Activated CD8-positive, alpha-beta memory T cell treated with anti-CD3 and anti-CD28 coated beads for 36 hours (primary cell): ENCODE data around the gene RANBP3. TPM values are rescaled to one million over a fixed set of nuclear protein-coding genes. Genes with fewer than 3 reads are reported as not detected.

Source experiments
- CTCF ChIA-PET: fragments of 350-600 bp; sonication (Branson Sonifier 250); formaldehyde crosslinking; loops from one replicate; lab custom pipeline; 2021; ENCODE audit warnings: antibody characterized with exemption; lab: Charles Lee
- POLR2A ChIA-PET: fragments of 350-600 bp; sonication (Branson Sonifier 250); formaldehyde crosslinking; loops from one replicate; lab custom pipeline; 2021; ENCODE audit warnings: antibody characterized with exemption; lab: Charles Lee
- total RNA-seq, 2 experiments: library from RNA; stranded (reverse); gene quantifications; one replicate each; pipeline ENCODE4 v1.2.3, GENCODE V29; 2021

RANBP3 gene
- total RNA-seq, 2 experiments from 2014 or later: 98.8 to 104 TPM

- CTCF ChIA-PET: no interaction called here
- POLR2A ChIA-PET: no interaction called here
Observed at GRCh38 chr19:5867201-5868136, 110.5 kb downstream of the RANBP3 start.

Other genes with a start within 250 kb of the RANBP3 start
- gene PRR22, start 193.4 kb downstream of the RANBP3 start, total RNA-seq: 1 to 10 TPM; 8.5 to 9.9 TPM
- gene DUS3L, start 187.0 kb downstream of the RANBP3 start, total RNA-seq: 10 to 100 TPM; 85.1 to 94.6 TPM
- gene NRTN, start 173.1 kb downstream of the RANBP3 start, total RNA-seq: under 1 TPM in 1 of 2 experiments, not detected in 1; 0.25 TPM
- gene FUT6, start 138.4 kb downstream of the RANBP3 start, total RNA-seq: not detected
- not detected for gene FUT3, start 126.7 kb downstream of the RANBP3 start, total RNA-seq
- not detected for gene FUT5, start 107.6 kb downstream of the RANBP3 start, total RNA-seq
- 100 to 1,000 TPM; 238 to 252 TPM for gene NDUFA11, start 74.3 kb downstream of the RANBP3 start, total RNA-seq
- 1 to 10 TPM; 1.7 to 1.9 TPM for gene VMAC, start 73.3 kb downstream of the RANBP3 start, total RNA-seq
- gene CAPS, start 63.9 kb downstream of the RANBP3 start, total RNA-seq: 1 to 10 TPM; 1.7 to 2.2 TPM
- 1 to 10 TPM; 5.4 to 5.5 TPM for gene RFX2, start 132.4 kb upstream of the RANBP3 start, total RNA-seq
- gene ACSBG2, start 157.5 kb upstream of the RANBP3 start, total RNA-seq: not detected